ENCODE results near the gene OPN1LW.
"Not testable (repeated sequence)": the region's sequence is repeated elsewhere in the genome, so short reads cannot be mapped to it uniquely, and the experiment has no call there.

Gene OPN1LW

GRCh38 chrX:154144010-154144409 lies at the start of gene OPN1LW:
OPN1LW (plus strand) TSS chrX:154144243; CDS start chrX:154144284, 41 bp downstream.
- not testable (repeated sequence) for DNase-seq (ENCODE audit: low spot score)

GRCh38 chrX:154094833-154095232 lies 49.2 kb upstream of the OPN1LW start:
- DNase-seq (ENCODE audit: low spot score) = no peak

- DNase-seq (ENCODE audit: low spot score) = peak; percentile 34
Observed at GRCh38 chrX:154096140-154097002, 47.7 kb upstream of the OPN1LW start.

GRCh38 chrX:154097003-154097588 lies 46.9 kb upstream of the OPN1LW start:
- DNase-seq (ENCODE audit: low spot score) = peak; percentile 68

GRCh38 chrX:154097589-154098541 lies 46.2 kb upstream of the OPN1LW start, which contains the start of gene MECP2:
MECP2 (minus strand) TSS chrX:154097717.
- DNase-seq (ENCODE audit: low spot score) = peak; percentile 89

- no peak for DNase-seq (ENCODE audit: low spot score)
Observed at GRCh38 chrX:154098551-154098950, 45.5 kb upstream of the OPN1LW start.

- no peak for DNase-seq (ENCODE audit: low spot score)
Observed at GRCh38 chrX:154113729-154114128, 30.3 kb upstream of the OPN1LW start.

GRCh38 chrX:154114652-154115051 lies 29.4 kb upstream of the OPN1LW start:
- no peak for DNase-seq (ENCODE audit: low spot score)

GRCh38 chrX:154115071-154115470 lies 29.0 kb upstream of the OPN1LW start:
- no peak for DNase-seq (ENCODE audit: low spot score)

GRCh38 chrX:154115750-154116149 lies 28.3 kb upstream of the OPN1LW start:
- DNase-seq (ENCODE audit: low spot score) = no peak

- no peak for DNase-seq (ENCODE audit: low spot score)
Observed at GRCh38 chrX:154116426-154117211, 27.4 kb upstream of the OPN1LW start.

- DNase-seq (ENCODE audit: low spot score) = no peak
Observed at GRCh38 chrX:154117566-154117965, 26.5 kb upstream of the OPN1LW start.

- DNase-seq (ENCODE audit: low spot score) = no peak
Observed at GRCh38 chrX:154120567-154120966, 23.5 kb upstream of the OPN1LW start.

GRCh38 chrX:154121207-154121606 lies 22.8 kb upstream of the OPN1LW start:
- no peak for DNase-seq (ENCODE audit: low spot score)

GRCh38 chrX:154121961-154122360 lies 22.1 kb upstream of the OPN1LW start:
- DNase-seq (ENCODE audit: low spot score) = no peak

GRCh38 chrX:154123241-154124219 lies 20.5 kb upstream of the OPN1LW start:
- DNase-seq (ENCODE audit: low spot score) = no peak

GRCh38 chrX:154125391-154126040 lies 18.5 kb upstream of the OPN1LW start:
- peak; percentile 19 for DNase-seq (ENCODE audit: low spot score)

GRCh38 chrX:154126101-154126500 lies 17.9 kb upstream of the OPN1LW start:
- DNase-seq (ENCODE audit: low spot score) = no peak

- DNase-seq (ENCODE audit: low spot score) = no peak
Observed at GRCh38 chrX:154131955-154132354, 12.1 kb upstream of the OPN1LW start.

GRCh38 chrX:154132366-154132765 lies 11.7 kb upstream of the OPN1LW start:
- no peak for DNase-seq (ENCODE audit: low spot score)
